Heart right ventricle (tissue), 16 donors: ENCODE results near the gene EYS. TPM values are rescaled to one million over a fixed set of nuclear protein-coding genes. Genes with fewer than 3 reads are reported as not detected.

ENCODE experiments used
- ATAC-seq, 8 donors: fragments of 200-7000 bp; cut with Tn5 transposase; one replicate each; pipeline ENCODE4 v1.9.1; 2020; ENCODE audit warnings: mild to moderate bottlenecking in 8 of 8, moderate library complexity in 8 of 8, moderate number of reproducible peaks in 1 of 8
- DNase-seq, 2 donors: peaks; one replicate each; pipeline ENCODE4 v3.0.0-alpha.2; 2020
- H3K27ac ChIP-seq, 10 donors: fragments of 200-600 bp; sonication (generic) in 2 of 10; one replicate each; pipeline versions ENCODE4 v1.5.0 to v1.8.0; 2020 to 2022; ENCODE audit warnings: mild to moderate bottlenecking in 3 of 10
- H3K27me3 ChIP-seq, 7 donors: fragments of 200-600 bp; one replicate each; pipeline ENCODE4 v1.8.0; 2021 to 2022; ENCODE audit warnings: mild to moderate bottlenecking in 2 of 7
- H3K36me3 ChIP-seq, 9 donors: fragments of 200-600 bp; sonication (generic) in 1 of 9; one replicate each; pipeline versions ENCODE4 v1.5.0 to v1.8.0; 2020 to 2022; ENCODE audit warnings: mild to moderate bottlenecking in 2 of 9
- H3K4me1 ChIP-seq, 9 donors: fragments of 200-600 bp; sonication (generic) in 1 of 9; one replicate each; pipeline versions ENCODE4 v1.5.0 to v1.8.0; 2020 to 2022; ENCODE audit warnings: mild to moderate bottlenecking in 4 of 9
- H3K4me3 ChIP-seq, 10 donors: fragments of 200-600 bp; sonication (generic) in 2 of 10; one replicate each; pipeline versions ENCODE4 v1.5.0 to v1.8.0; 2020 to 2022; ENCODE audit warnings: mild to moderate bottlenecking in 7 of 10, moderate library complexity in 2 of 10
- H3K9me3 ChIP-seq, 11 donors: fragments of 200-600 bp in 10 of 11; sonication (generic) in 2 of 11; one replicate each; pipeline versions ENCODE4 v1.5.0 to v1.8.0; 2013 to 2022; ENCODE audit warnings: mild to moderate bottlenecking in 2 of 11, control low read depth in 1 of 11, moderate library complexity in 1 of 11
- CTCF ChIP-seq, 9 donors: fragments of 200-600 bp; sonication (generic) in 2 of 9; IDR thresholded peaks; one replicate each; pipeline versions ENCODE4 v1.5.0 to v1.8.0; 2021 to 2022; ENCODE audit warnings: antibody characterized with exemption in 9 of 9, mild to moderate bottlenecking in 5 of 9, moderate library complexity in 1 of 9
- WGBS, 2 donors: extraction: QIAGEN DNeasy Blood & Tissue Kit; methylation state at CpG; one replicate each; pipeline ENCODE4 v1.1.7; 2013; ENCODE audit warnings: inconsistent platforms in 1 of 2; 5-methylcytosine and 5-hydroxymethylcytosine counted together
- intact Hi-C, 10 donors: fragments of 100-400 bp; cut with DNase I; formaldehyde crosslinking; loops; one replicate each; pipeline versions ENCODE4 v1.11.1 to v1.14.2; 2022
- polyA plus RNA-seq, 2 donors: library from polyadenylated mRNA; stranded (reverse); fragments of 200-250 nt; gene quantifications; one replicate each; pipeline ENCODE4 v1.2.3, GENCODE V29; 2013
- total RNA-seq, 10 donors: library from RNA; stranded (reverse); fragmentation: NEBNext Ultra II Directional in 3 of 10; extraction: Animal tissue kit (Norgen Biotek cat#: 25700) in 3 of 10; gene quantifications; one replicate each; pipeline versions ENCODE4 v1.2.1 to v1.2.4, GENCODE V29; 2021 to 2023
- donor health status: Arrhythmogenic right ventricular cardiomyopathy.
- donor health status: ischemic (EF 13 %, LVEDD 7.1; RV severe dilation, severe dysfunction).
- donor health status: healthy with polysubstance abuse.
- donor health status: DM: no; HTN: yes; CAD: no.
- donor health status: DM: no; HTN: no; CAD: no.
- donor health status: ischemic (EF 25% LVEDD 6.9; RV normal size, moderate dysfunction).
- donor health status: ischemic (EF 25% LVEDD 5.7; RV mildly dilated, moderate dysfunction).
- donor health status: healthy.
- donor health status: DM: yes; HTN: yes; CAD: no.
- donor health status: Ischemic cardiomyopathy.
- donor health status: ischemic (EF 35%, LVEDD 5.7; RV mildly dilated, moderate dysfunction).
- donor health status: nonischemic (EF 11% LVEDD 7.7; RV severe dilation, severe dysfunction).
- donor health status: DM: yes; HTN: yes; CAD: no.
- donor health status: PGD.
- donor health status: ischemic (EF 29% LVEDD 5.4; RV normal size, mild dysfunction).
- donor health status: nonischemic (EF 23%, LVEDD 6.1; RV moderate dilation, normal function).

Gene EYS
- total and polyA plus RNA-seq, 12 donors: 0.02 to 0.40 (median 0.18) TPM; not detected in 8

GRCh38 chr6:64483956-64484499 is 1223.0 kb downstream of the EYS start:
- H3K9me3 ChIP-seq: no peaks in the 10 kb centered on the region
- intact Hi-C loops: no loop called here
- ATAC-seq (no peak), DNase-seq (no peak)
- H3K27ac ChIP-seq: no peak overlapping the region
- WGBS, 2 donors: 85 to 86% methylated on average over 2 of the region's 2 CpGs
- H3K27me3 ChIP-seq: no peaks in the 10 kb centered on the region
- no peak overlapping the region for H3K4me3 ChIP-seq
- H3K4me1 ChIP-seq: no peaks in the 10 kb centered on the region
- no peaks in the 10 kb centered on the region for H3K36me3 ChIP-seq
- no peak for TF ChIP-seq CTCF (IDR thresholded peaks at IDR 0.05)

GRCh38 chr6:64482631-64483030 is 1224.4 kb downstream of the EYS start:
- Histone ChIP-seq H3K4me3 (no peak overlapping the region), H3K27ac (no peak overlapping the region), H3K36me3 (no peaks in the 10 kb centered on the region), H3K9me3 (no peaks in the 10 kb centered on the region), H3K4me1 (no peaks in the 10 kb centered on the region), H3K27me3 (no peaks in the 10 kb centered on the region)
- no peak for ATAC-seq
- intact Hi-C loops: no loop called here
- no peak for TF ChIP-seq CTCF (IDR thresholded peaks at IDR 0.05)
- DNase-seq: no peak
- 68 to 82% methylated on average over 2 of the region's 2 CpGs for WGBS, 2 donors

GRCh38 chr6:64479134-64479533 is 1227.9 kb downstream of the EYS start:
- DNase-seq (no peak), ATAC-seq (no peak)
- H3K9me3 ChIP-seq: no peaks in the 10 kb centered on the region
- 91 to 92% methylated on average over 1 of the region's 1 CpG for WGBS, 2 donors
- no peaks in the 10 kb centered on the region for H3K36me3 ChIP-seq
- H3K27me3 ChIP-seq: no peaks in the 10 kb centered on the region
- intact Hi-C loops: no loop called here
- H3K4me3 ChIP-seq: no peak overlapping the region
- H3K27ac ChIP-seq: no peak overlapping the region
- TF ChIP-seq CTCF (IDR thresholded peaks at IDR 0.05): no peak
- H3K4me1 ChIP-seq: no peaks in the 10 kb centered on the region

- Histone ChIP-seq H3K4me1 (no peaks in the 10 kb centered on the region), H3K4me3 (no peak overlapping the region), H3K36me3 (no peaks in the 10 kb centered on the region), H3K27me3 (no peaks in the 10 kb centered on the region), H3K27ac (no peak overlapping the region), H3K9me3 (no peaks in the 10 kb centered on the region)
- ATAC-seq (no peak), DNase-seq (no peak)
- no peak for TF ChIP-seq CTCF (IDR thresholded peaks at IDR 0.05)
- intact Hi-C loops: no loop called here
- 54 to 57% methylated on average over 3 of the region's 3 CpGs for WGBS, 2 donors
These were observed 1229.6 kb downstream of the EYS start for GRCh38 chr6:64477391-64477790.
